Activated T-helper 9 cell treated with anti-CD3 and anti-CD28 coated beads, Interleukin-2, amount 50 U/mL, for 16 hours (primary cell): ENCODE measurements around the gene PTPRE.

Experiments used
- DNase-seq: peaks from one replicate; pipeline ENCODE4 v3.0.0-alpha.2; 2020; ENCODE audit warnings: low read depth

The PTPRE gene

GRCh38 chr10:127926455-127926854, 19.6 kb downstream of the PTPRE start:
- no peak for DNase-seq

- no peak for DNase-seq
These were observed 21.3 kb downstream of the PTPRE start for GRCh38 chr10:127928021-127928806.

GRCh38 chr10:127932521-127933270, 25.8 kb downstream of the PTPRE start:
- DNase-seq: no peak

GRCh38 chr10:127933271-127933670, 26.4 kb downstream of the PTPRE start:
- no peak for DNase-seq

GRCh38 chr10:127934383-127934782, 27.5 kb downstream of the PTPRE start:
- DNase-seq: no peak

GRCh38 chr10:127935071-127935561, 28.2 kb downstream of the PTPRE start:
- no peak for DNase-seq

GRCh38 chr10:127937069-127937468, 30.2 kb downstream of the PTPRE start:
- DNase-seq: no peak

- no peak for DNase-seq
These were observed 31.1 kb downstream of the PTPRE start for GRCh38 chr10:127937915-127938463.

GRCh38 chr10:127939786-127940330, 33.0 kb downstream of the PTPRE start:
- DNase-seq: no peak

GRCh38 chr10:127940866-127941640, 34.1 kb downstream of the PTPRE start:
- no peak for DNase-seq

GRCh38 chr10:127942811-127943210, 35.9 kb downstream of the PTPRE start:
- DNase-seq: no peak

- no peak for DNase-seq
These were observed 36.5 kb downstream of the PTPRE start for GRCh38 chr10:127943336-127943910.

GRCh38 chr10:127944256-127944655, 37.4 kb downstream of the PTPRE start:
- DNase-seq: no peak

- peak; percentile 4 for DNase-seq
These were observed 38.4 kb downstream of the PTPRE start for GRCh38 chr10:127945341-127945758.

GRCh38 chr10:127945948-127946711, 39.2 kb downstream of the PTPRE start:
- no peak for DNase-seq

- DNase-seq: no peak
These were observed 40.3 kb downstream of the PTPRE start for GRCh38 chr10:127947211-127947610.

GRCh38 chr10:127948791-127949190, 41.9 kb downstream of the PTPRE start:
- DNase-seq: no peak

GRCh38 chr10:127949831-127950230, 42.9 kb downstream of the PTPRE start:
- no peak for DNase-seq

GRCh38 chr10:127951861-127952574, 45.1 kb downstream of the PTPRE start:
- no peak for DNase-seq

- no peak for DNase-seq
These were observed 45.6 kb downstream of the PTPRE start for GRCh38 chr10:127952575-127952869.
